H9 (cell line): ENCODE measurements around the gene SYNE2. TPM values are rescaled to one million over a fixed set of nuclear protein-coding genes. Genes with fewer than 3 reads are reported as not detected.
A peak's percentile ranks its signal among the peaks of the same experiment; 100 is the strongest.

Experiments used
- DNase-seq: peaks from one replicate; pipeline ENCODE4 v3.0.0-alpha.2; 2017
- H2AFZ ChIP-seq: one replicate; pipeline ENCODE4 v1.6.1; 2013; ENCODE audit warnings: mild to moderate bottlenecking, low read length, control low read depth, moderate library complexity
- H2AK5ac ChIP-seq: 2 replicates; pipeline ENCODE4 v1.6.1; 2013; ENCODE audit warnings: low read length, control low read depth, mixed read lengths; ENCODE audit not compliant: insufficient read length
- H2BK120ac ChIP-seq: one replicate; pipeline ENCODE4 v1.6.1; 2013; ENCODE audit warnings: low read depth, mild to moderate bottlenecking, low read length, control low read depth, inconsistent platforms; ENCODE audit not compliant: poor library complexity, severe bottlenecking
- H2BK12ac ChIP-seq: 2 replicates; pipeline ENCODE4 v1.6.1; 2013; ENCODE audit warnings: low read length, control low read depth, mixed read lengths, low read depth; ENCODE audit not compliant: insufficient read length
- H2BK15ac ChIP-seq: 2 replicates; pipeline ENCODE4 v1.6.1; 2013; ENCODE audit warnings: low read depth, low read length, control low read depth
- H2BK20ac ChIP-seq: one replicate; pipeline ENCODE4 v1.6.1; 2013; ENCODE audit warnings: low read depth, mild to moderate bottlenecking, low read length, control low read depth, inconsistent platforms; ENCODE audit not compliant: poor library complexity, severe bottlenecking
- H2BK5ac ChIP-seq: 2 replicates; pipeline ENCODE4 v1.6.1; 2013; ENCODE audit warnings: low read length, control low read depth, mixed read lengths; ENCODE audit not compliant: insufficient read length
- H3K14ac ChIP-seq: 2 replicates; pipeline ENCODE4 v1.6.1; 2013; ENCODE audit warnings: low read length, control low read depth; ENCODE audit not compliant: insufficient read depth
- H3K18ac ChIP-seq: 2 replicates; pipeline ENCODE4 v1.6.1; 2013; ENCODE audit warnings: low read depth, mild to moderate bottlenecking, mixed read lengths, low read length, control low read depth; ENCODE audit not compliant: insufficient read length
- H3K23ac ChIP-seq: 2 replicates; pipeline ENCODE4 v1.6.1; 2013; ENCODE audit warnings: low read length, control low read depth, mixed read lengths, low read depth; ENCODE audit not compliant: insufficient read length
- H3K23me2 ChIP-seq: 2 replicates; pipeline ENCODE4 v1.6.1; 2013; ENCODE audit warnings: low read depth, mild to moderate bottlenecking, mixed read lengths, low read length, control low read depth; ENCODE audit not compliant: insufficient read length, poor library complexity, severe bottlenecking
- H3K27ac ChIP-seq: 2 replicates; pipeline ENCODE4 v1.5.1; 2013; ENCODE audit warnings: low read length, control low read depth, mixed read lengths, low read depth; ENCODE audit not compliant: insufficient read length
- H3K27me3 ChIP-seq: 2 replicates; pipeline ENCODE4 v1.6.1; 2013; ENCODE audit warnings: low read length, control low read depth, inconsistent platforms; ENCODE audit not compliant: insufficient read depth
- H3K4ac ChIP-seq: 2 replicates; pipeline ENCODE4 v1.6.1; 2013; ENCODE audit warnings: low read depth, mild to moderate bottlenecking, control low read depth, inconsistent platforms, low read length, moderate library complexity
- H3K4me1 ChIP-seq: 2 replicates; pipeline ENCODE4 v1.6.1; 2013; ENCODE audit warnings: low read length, control low read depth, inconsistent platforms; ENCODE audit not compliant: insufficient read depth
- H3K4me2 ChIP-seq: 2 replicates; pipeline ENCODE4 v1.6.1; 2013; ENCODE audit warnings: low read length, control low read depth, mixed read lengths; ENCODE audit not compliant: insufficient read length, insufficient read depth
- H3K56ac ChIP-seq: 2 replicates; pipeline ENCODE4 v1.6.1; 2013; ENCODE audit warnings: low read depth, mild to moderate bottlenecking, mixed read lengths, low read length, control low read depth; ENCODE audit not compliant: insufficient read length
- H3K79me1 ChIP-seq: 2 replicates; pipeline ENCODE4 v1.6.1; 2013; ENCODE audit warnings: low read depth, mild to moderate bottlenecking, moderate library complexity, low read length, control low read depth, inconsistent platforms; ENCODE audit not compliant: insufficient read depth, poor library complexity, severe bottlenecking
- H3K79me2 ChIP-seq: 2 replicates; pipeline ENCODE4 v1.6.1; 2013; ENCODE audit warnings: low read length, control low read depth, inconsistent platforms; ENCODE audit not compliant: insufficient read depth
- H3K9ac ChIP-seq: 2 replicates; pipeline ENCODE4 v1.6.1; 2013; ENCODE audit warnings: low read length, control low read depth, mixed read lengths; ENCODE audit not compliant: insufficient read length; ENCODE audit errors: extremely low read depth
- H3K9me3 ChIP-seq: one replicate; pipeline ENCODE4 v1.6.1; 2013; ENCODE audit warnings: low read depth, low read length, inconsistent platforms; ENCODE audit not compliant: control insufficient read depth
- H3T11ph ChIP-seq: one replicate; pipeline ENCODE4 v1.6.1; 2013; ENCODE audit warnings: mild to moderate bottlenecking, low read length, control low read depth, inconsistent platforms
- H4K20me1 ChIP-seq: one replicate; pipeline ENCODE4 v1.6.1; 2013; ENCODE audit not compliant: control insufficient read depth, insufficient read length, insufficient read depth
- H4K5ac ChIP-seq: 2 replicates; pipeline ENCODE4 v1.6.1; 2013; ENCODE audit warnings: low read depth, mild to moderate bottlenecking, mixed read lengths, low read length, control low read depth; ENCODE audit not compliant: insufficient read length
- H4K8ac ChIP-seq: replicated peaks from 2 replicates; pipeline ENCODE4 v1.6.1; 2013; ENCODE audit warnings: low read length, control low read depth, mixed read lengths, low read depth; ENCODE audit not compliant: insufficient read length
- H4K91ac ChIP-seq: 2 replicates; pipeline ENCODE4 v1.6.1; 2013; ENCODE audit warnings: low read depth, mild to moderate bottlenecking, moderate library complexity, mixed read lengths, low read length, control low read depth; ENCODE audit not compliant: insufficient read length
- H3K27ac Mint-ChIP-seq, 3 experiments: 2 replicates in 2 of 3; 3 replicates in 1 of 3; pipeline ENCODE4 v1.8.0; 2020 to 2021; ENCODE audit warnings: mixed read lengths in 3 of 3, mild to moderate bottlenecking in 1 of 3, moderate library complexity in 1 of 3
- H3K27me3 Mint-ChIP-seq: 2 replicates; pipeline ENCODE4 v1.8.0; 2021; ENCODE audit warnings: low read depth, mild to moderate bottlenecking, moderate library complexity, mixed read lengths
- H3K36me3 Mint-ChIP-seq, 3 experiments: 2 replicates in 2 of 3; 3 replicates in 1 of 3; pipeline ENCODE4 v1.8.0; 2020 to 2021; ENCODE audit warnings: low read depth in 3 of 3, mixed read lengths in 3 of 3; ENCODE audit not compliant: insufficient read depth in 1 of 3
- H3K4me1 Mint-ChIP-seq, 2 experiments: 2 replicates each; pipeline ENCODE4 v1.8.0; 2020; ENCODE audit warnings: mixed read lengths in 2 of 2
- H3K4me3 Mint-ChIP-seq, 2 experiments: 2 replicates in 1 of 2; 3 replicates in 1 of 2; pipeline ENCODE4 v1.8.0; 2020 to 2021; ENCODE audit warnings: mild to moderate bottlenecking in 2 of 2, mixed read lengths in 2 of 2, moderate library complexity in 1 of 2
- H3K9me3 Mint-ChIP-seq, 2 experiments: 2 replicates in 1 of 2; 3 replicates in 1 of 2; pipeline ENCODE4 v1.8.0; 2020; ENCODE audit warnings: mild to moderate bottlenecking in 2 of 2, mixed read lengths in 2 of 2, moderate library complexity in 1 of 2
- WGBS: extraction: QIAGEN DNeasy Blood & Tissue Kit; methylation state at CpG from one replicate; pipeline ENCODE4 v1.1.7; 2013; ENCODE audit warnings: missing lambda C conversion rate, low lambda C conversion rate, mixed read lengths; ENCODE audit not compliant: insufficient read length; ENCODE audit errors: extremely low coverage; 5-methylcytosine and 5-hydroxymethylcytosine counted together
- total RNA-seq: library from RNA; stranded (reverse); gene quantifications from 2 replicates; pipeline ENCODE4 v1.2.1, GENCODE V29; 2021
- TF ChIP-seq, protein P1 (sequence below): fragments of 200-600 bp; sonication (generic); conservative IDR thresholded peaks from 3 replicates; pipeline ENCODE4 v1.8.0; 2021; ENCODE audit warnings: antibody characterized with exemption, mild to moderate bottlenecking

The SYNE2 gene
- total RNA-seq, 1 experiment from 2014 or later: 43.3 TPM

DNA sequence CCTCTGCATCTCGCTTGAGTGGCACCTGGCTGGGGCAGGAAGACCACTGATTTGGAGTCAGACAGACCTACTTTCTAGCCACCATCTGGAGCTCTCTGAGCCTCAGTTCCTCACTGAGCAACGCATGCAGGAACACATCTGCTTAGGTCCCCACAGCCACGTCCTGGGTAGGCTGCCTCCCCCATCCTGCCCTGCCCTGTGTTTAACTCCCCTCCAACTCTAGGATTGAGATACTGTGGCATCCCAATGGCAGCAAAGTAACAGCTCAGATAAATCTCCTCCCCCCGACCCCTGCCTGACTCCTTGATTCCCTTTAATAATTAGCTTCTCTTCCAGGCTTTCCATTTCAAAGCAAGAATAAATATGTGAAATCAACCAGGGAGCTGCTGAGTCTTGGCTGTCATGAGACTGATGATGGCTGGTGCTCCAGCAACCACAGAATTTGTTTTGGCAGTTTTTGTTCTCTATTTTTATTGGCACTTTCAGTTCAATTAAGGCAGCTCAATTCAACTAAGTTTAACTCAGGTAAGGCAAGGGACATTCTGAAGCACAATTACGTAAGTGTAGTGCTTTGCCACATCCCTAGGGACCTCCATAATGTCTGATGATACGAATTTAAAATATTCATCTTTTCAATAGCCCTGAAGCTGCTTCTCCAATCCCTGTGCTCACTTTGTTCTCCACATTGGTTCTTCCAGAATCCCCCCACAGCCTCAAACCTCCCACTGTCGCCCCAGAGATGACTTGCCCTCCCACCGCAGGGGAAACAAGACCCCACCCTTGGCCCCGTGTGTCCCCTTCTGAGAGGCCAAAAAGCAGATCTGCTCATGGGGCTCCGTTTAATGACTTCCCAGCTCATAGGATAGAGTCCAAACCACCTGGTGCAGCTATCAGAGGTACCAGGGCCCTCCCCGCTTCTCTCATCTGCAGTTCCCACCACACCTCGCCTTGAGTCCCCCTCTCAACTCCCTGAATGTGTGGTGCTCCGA lies 383.1 kb downstream of the SYNE2 start:
- Histone ChIP-seq H3K4ac (no peak overlapping the region), H2BK20ac (no peak overlapping the region), H3K9ac (no peak overlapping the region), H3K4me1 (no peaks in the 10 kb centered on the region), H2BK12ac (no peak overlapping the region), H3K27me3 (no peaks in the 10 kb centered on the region), H4K91ac (no peak overlapping the region), H3K23ac (no peak overlapping the region), H2AFZ (no peak overlapping the region), H4K20me1 (no peaks in the 10 kb centered on the region), H3K9me3 (no peaks in the 10 kb centered on the region), H2AK5ac (no peak overlapping the region), H4K5ac (no peak overlapping the region), H2BK120ac (no peak overlapping the region), H3K79me2 (no peaks in the 10 kb centered on the region), H2BK5ac (no peak overlapping the region), H3K4me2 (no peak overlapping the region), H3T11ph (no peak overlapping the region), H3K14ac (no peak overlapping the region), H3K27ac (no peak overlapping the region), H3K18ac (no peak overlapping the region), H2BK15ac (no peak overlapping the region), H3K79me1 (no peaks in the 10 kb centered on the region), H3K23me2 (no peaks in the 10 kb centered on the region), H4K8ac (no peak overlapping the region), H3K56ac (no peak overlapping the region)
- peaks cover 2 to 8% of the 10 kb centered on the region in 2 experiments; a peak in 2 of 4 replicates for H3K4me1 Mint-ChIP-seq
- H3K36me3 Mint-ChIP-seq: peaks cover 0 to 6% (median 0%) of the 10 kb centered on the region in 3 experiments; a peak in 2 of 7 replicates
- no peaks in the 10 kb centered on the region; the same call in 1 of the 2 replicates for H3K27me3 Mint-ChIP-seq
- no peaks in the 10 kb centered on the region for H3K9me3 Mint-ChIP-seq
- WGBS: no CpG with 5 or more reads among the region's 13 CpGs
- TF ChIP-seq, protein P1, sequence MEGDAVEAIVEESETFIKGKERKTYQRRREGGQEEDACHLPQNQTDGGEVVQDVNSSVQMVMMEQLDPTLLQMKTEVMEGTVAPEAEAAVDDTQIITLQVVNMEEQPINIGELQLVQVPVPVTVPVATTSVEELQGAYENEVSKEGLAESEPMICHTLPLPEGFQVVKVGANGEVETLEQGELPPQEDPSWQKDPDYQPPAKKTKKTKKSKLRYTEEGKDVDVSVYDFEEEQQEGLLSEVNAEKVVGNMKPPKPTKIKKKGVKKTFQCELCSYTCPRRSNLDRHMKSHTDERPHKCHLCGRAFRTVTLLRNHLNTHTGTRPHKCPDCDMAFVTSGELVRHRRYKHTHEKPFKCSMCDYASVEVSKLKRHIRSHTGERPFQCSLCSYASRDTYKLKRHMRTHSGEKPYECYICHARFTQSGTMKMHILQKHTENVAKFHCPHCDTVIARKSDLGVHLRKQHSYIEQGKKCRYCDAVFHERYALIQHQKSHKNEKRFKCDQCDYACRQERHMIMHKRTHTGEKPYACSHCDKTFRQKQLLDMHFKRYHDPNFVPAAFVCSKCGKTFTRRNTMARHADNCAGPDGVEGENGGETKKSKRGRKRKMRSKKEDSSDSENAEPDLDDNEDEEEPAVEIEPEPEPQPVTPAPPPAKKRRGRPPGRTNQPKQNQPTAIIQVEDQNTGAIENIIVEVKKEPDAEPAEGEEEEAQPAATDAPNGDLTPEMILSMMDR: no peak
- peak overlapping the region in 1 of 3 experiments; percentile 75; a peak in 3 of 7 replicates for H3K27ac Mint-ChIP-seq
- no peak overlapping the region for H3K4me3 Mint-ChIP-seq
- no peak for DNase-seq
